SK-N-SH (cell line): ENCODE data around the gene BMP7. TPM values are rescaled to one million over a fixed set of nuclear protein-coding genes. Genes with fewer than 3 reads are reported as not detected.

Source experiments
- CTCF ChIA-PET: fragments of 300-600, 350-600 bp; formaldehyde crosslinking; extraction: SDS; loops from one replicate; lab custom pipeline; 2021; lab: Yijun Ruan, JAX
- POLR2A ChIA-PET: fragments of 350-600 bp; sonication (Branson Sonifier 250); formaldehyde crosslinking; extraction: SDS; loops from one replicate; lab custom pipeline; 2020; ENCODE audit warnings: antibody characterized with exemption, inconsistent platforms; lab: Yijun Ruan, JAX
- DNase-seq: peaks from one replicate; pipeline ENCODE4 v3.0.0; 2012
- H2AFZ ChIP-seq: fragments of 200-600 bp; sonication (generic); 2 replicates; pipeline ENCODE4 v1.8.1; 2016; ENCODE audit warnings: antibody characterized with exemption, mild to moderate bottlenecking, low read depth
- H3F3A ChIP-seq: fragments of 200-600 bp; sonication (generic); replicated peaks from 2 replicates; pipeline ENCODE3; 2016; ENCODE audit warnings: antibody characterized with exemption, mild to moderate bottlenecking; ENCODE audit not compliant: insufficient read depth
- H3K27ac ChIP-seq, 2 experiments: fragments of 200-500 bp in 1 of 2; fragments of 200-600 bp in 1 of 2; sonication (Bioruptor generic) in 1 of 2; sonication (generic), shearing (Covaris generic) in 1 of 2; 2 replicates each; pipeline versions ENCODE4 v1.5.1 to v1.6.1; 2014 to 2016; ENCODE audit warnings: low read depth in 2 of 2, inconsistent platforms in 1 of 2, low read length in 1 of 2, mild to moderate bottlenecking in 1 of 2, mixed read lengths in 1 of 2
- H3K27me3 ChIP-seq: fragments of 200-600 bp; sonication (generic), shearing (Covaris generic); 2 replicates; pipeline ENCODE4 v1.6.1; 2016; ENCODE audit warnings: mixed run types; ENCODE audit not compliant: insufficient read depth
- H3K36me3 ChIP-seq, 2 experiments: fragments of 200-500 bp in 1 of 2; fragments of 200-600 bp in 1 of 2; sonication (Bioruptor generic) in 1 of 2; sonication (generic) in 1 of 2; replicated peaks in 1 of 2; 2 replicates each; pipeline versions ENCODE3 to v1.5.1; 2014 to 2016; ENCODE audit warnings: low read length in 1 of 2, mild to moderate bottlenecking in 1 of 2; ENCODE audit not compliant: insufficient read depth in 2 of 2, control insufficient read depth in 1 of 2
- H3K4me1 ChIP-seq, 2 experiments: fragments of 200-500 bp in 1 of 2; fragments of 200-600 bp in 1 of 2; sonication (Bioruptor generic) in 1 of 2; sonication (generic), shearing (Covaris generic) in 1 of 2; 2 replicates each; pipeline versions ENCODE4 v1.5.1 to v1.6.1; 2014 to 2016; ENCODE audit warnings: low read depth in 1 of 2, low read length in 1 of 2, mixed run types in 1 of 2; ENCODE audit not compliant: insufficient read depth in 2 of 2, control insufficient read depth in 1 of 2
- H3K4me2 ChIP-seq: fragments of 200-600 bp; sonication (generic), shearing (Covaris generic); 2 replicates; pipeline ENCODE4 v1.6.1; 2017; ENCODE audit warnings: mixed run types
- H3K4me3 ChIP-seq, 2 experiments: fragments of 200-500 bp in 1 of 2; fragments of 200-600 bp in 1 of 2; sonication (Bioruptor generic) in 1 of 2; sonication (generic), shearing (Covaris generic) in 1 of 2; 2 replicates each; pipeline versions ENCODE4 v1.5.1 to v1.8.1; 2014 to 2016; ENCODE audit warnings: low read depth in 2 of 2, inconsistent platforms in 1 of 2, low read length in 1 of 2, mild to moderate bottlenecking in 1 of 2, mixed read lengths in 1 of 2, moderate library complexity in 1 of 2
- H3K79me2 ChIP-seq: fragments of 200-600 bp; sonication (generic); 2 replicates; pipeline ENCODE4 v1.8.1; 2017; ENCODE audit warnings: mild to moderate bottlenecking; ENCODE audit not compliant: insufficient read depth
- H3K9ac ChIP-seq: fragments of 200-600 bp; sonication (generic); 2 replicates; pipeline ENCODE4 v1.6.1; 2017; ENCODE audit warnings: mixed run types
- H3K9me2 ChIP-seq: fragments of 200-600 bp; sonication (generic); 2 replicates; pipeline ENCODE4 v1.6.1; 2017; ENCODE audit warnings: mixed run types
- H3K9me3 ChIP-seq: fragments of 200-600 bp; sonication (generic); 2 replicates; pipeline ENCODE4 v1.6.1; 2017; ENCODE audit warnings: mixed run types, mild to moderate bottlenecking, moderate library complexity
- H4K20me1 ChIP-seq: fragments of 200-600 bp; sonication (generic); 2 replicates; pipeline ENCODE4 v1.6.1; 2017; ENCODE audit warnings: mild to moderate bottlenecking, mixed run types; ENCODE audit not compliant: insufficient read depth
- CHD2 ChIP-seq: fragments of 150-350 bp; IDR thresholded peaks from 2 replicates; pipeline ENCODE4 v1.6.1; 2018; ENCODE audit warnings: low read length; ENCODE audit not compliant: partially characterized antibody
- CTCF ChIP-seq: fragments of 200-600 bp; sonication (generic); IDR thresholded peaks from 2 replicates; pipeline ENCODE4 v1.6.1; 2017; ENCODE audit warnings: antibody characterized with exemption, mild to moderate bottlenecking, moderate library complexity
- ELF1 ChIP-seq: IDR thresholded peaks from 2 replicates; pipeline ENCODE4 v1.4.0; 2012
- EZH2phosphoT487 ChIP-seq: fragments of 200-600 bp; sonication (generic); IDR thresholded peaks from 2 replicates; pipeline ENCODE4 v1.6.1; 2017; ENCODE audit warnings: low read depth, mixed run types, mild to moderate bottlenecking, antibody characterized with exemption, moderate library complexity, borderline replicate concordance
- FOXJ3 ChIP-seq: sonication (generic); formaldehyde crosslinking; IDR thresholded peaks from 2 replicates; pipeline ENCODE4 v1.5.1; 2020; ENCODE audit warnings: mild to moderate bottlenecking, missing genetic modification reagents
- FOXM1 ChIP-seq: IDR thresholded peaks from 2 replicates; pipeline ENCODE4 v1.4.0; 2012; ENCODE audit warnings: low read depth, mild to moderate bottlenecking
- GABPA ChIP-seq: IDR thresholded peaks from 2 replicates; pipeline ENCODE4 v1.4.0; 2012; ENCODE audit warnings: low read depth, mild to moderate bottlenecking
- GATA2 ChIP-seq: sonication (generic); formaldehyde crosslinking; IDR thresholded peaks from 2 replicates; pipeline ENCODE4 v1.5.0; 2020; ENCODE audit warnings: mild to moderate bottlenecking, missing genetic modification reagents
- IRF3 ChIP-seq: fragments of 150-350 bp; IDR thresholded peaks from 2 replicates; pipeline ENCODE4 v1.6.1; 2016; ENCODE audit warnings: mild to moderate bottlenecking, low read depth, low read length
- MAX ChIP-seq: IDR thresholded peaks from 2 replicates; pipeline ENCODE4 v1.4.0; 2012; ENCODE audit warnings: low read depth
- MXI1 ChIP-seq: IDR thresholded peaks from 2 replicates; pipeline ENCODE4 v1.6.1; 2012; ENCODE audit warnings: mild to moderate bottlenecking, low read depth, low read length, improper control_type of control experiment
- POLR2AphosphoS5 ChIP-seq: IDR thresholded peaks from 2 replicates; pipeline ENCODE4 v1.6.1; 2012; ENCODE audit warnings: low read depth, low read length
- RAD21 ChIP-seq: IDR thresholded peaks from 2 replicates; pipeline ENCODE4 v1.6.1; 2012; ENCODE audit warnings: mild to moderate bottlenecking, low read length
- REST ChIP-seq: IDR thresholded peaks from 2 replicates; pipeline ENCODE4 v1.6.1; 2012; ENCODE audit warnings: mild to moderate bottlenecking, low read depth, low read length, moderate library complexity
- RFX5 ChIP-seq: IDR thresholded peaks from 2 replicates; pipeline ENCODE4 v1.6.1; 2012; ENCODE audit warnings: mild to moderate bottlenecking, improper control_type of control experiment, low read length
- SIN3A ChIP-seq: IDR thresholded peaks from 2 replicates; pipeline ENCODE4 v1.6.1; 2012; ENCODE audit warnings: low read depth, mild to moderate bottlenecking, low read length, moderate library complexity, borderline replicate concordance
- TAF1 ChIP-seq: IDR thresholded peaks from 2 replicates; pipeline ENCODE4 v1.6.1; 2012; ENCODE audit warnings: low read depth, mild to moderate bottlenecking, low read length, moderate library complexity, borderline replicate concordance
- TCF12 ChIP-seq: IDR thresholded peaks from 2 replicates; pipeline ENCODE4 v1.4.0; 2012
- TEAD4 ChIP-seq: IDR thresholded peaks from 2 replicates; pipeline ENCODE4 v1.4.0; 2012; ENCODE audit warnings: mild to moderate bottlenecking, borderline replicate concordance; ENCODE audit not compliant: insufficient read depth
- USF2 ChIP-seq: fragments of 150-350 bp; IDR thresholded peaks from 2 replicates; pipeline ENCODE4 v1.6.1; 2017; ENCODE audit warnings: antibody characterized with exemption, low read length, low read depth, borderline replicate concordance
- WGBS: methylation state at CpG from one replicate; pipeline ENCODE4 v1.1.6; 2017; ENCODE audit warnings: low lambda C conversion rate; 5-methylcytosine and 5-hydroxymethylcytosine counted together
- polyA plus RNA-seq, 3 experiments: library from polyadenylated mRNA; depleted of rRNA; stranded (reverse); fragments of >200 nt; gene quantifications; 2 replicates each; pipeline ENCODE4 v1.2.3, GENCODE V29; 2012

Gene BMP7
- polyA plus RNA-seq, 1 of the 3 experiments (the other 2 are of a cell fraction): not detected

- TF ChIP-seq TEAD4: no peak
- no peaks in the 10 kb centered on the region for H3K36me3 ChIP-seq
- peaks cover 0 to 6% of the 10 kb centered on the region in 2 experiments; a peak in 1 of 4 replicates for H3K4me1 ChIP-seq
- H3K27ac ChIP-seq: no peak overlapping the region
- H3K79me2 ChIP-seq: no peaks in the 10 kb centered on the region
- no peaks in the 10 kb centered on the region for H3K9me3 ChIP-seq
- H3K4me2 ChIP-seq: no peak overlapping the region
- no peak for DNase-seq
- CTCF ChIA-PET: interaction anchor here (0.9 to 2.3 kb wide), 3 partner anchors 16 to 223 kb away, joined by 3 to 5 read pairs (median 4); partner anchors contain the start of gene SPO11
- H3K27me3 ChIP-seq: no peaks in the 10 kb centered on the region
- no peaks in the 10 kb centered on the region for H3F3A ChIP-seq
- no peak overlapping the region for H3K4me3 ChIP-seq
- H3K9ac ChIP-seq: no peak overlapping the region
- POLR2A ChIA-PET: no interaction called here
- no peaks in the 10 kb centered on the region for H4K20me1 ChIP-seq
- H3K9me2 ChIP-seq: no peaks in the 10 kb centered on the region
- WGBS: 2% methylated on average over 5 of the region's 5 CpGs
- no peak overlapping the region for H2AFZ ChIP-seq
Observed at GRCh38 chr20:57313230-57313629, 46.8 kb upstream of the BMP7 start.

GRCh38 chr20:57312138-57312537, 45.7 kb upstream of the BMP7 start:
- H3F3A ChIP-seq: no peaks in the 10 kb centered on the region
- no peaks in the 10 kb centered on the region for H3K9me3 ChIP-seq
- H3K36me3 ChIP-seq: no peaks in the 10 kb centered on the region
- DNase-seq: no peak
- ChIA-PET CTCF (no interaction called here), POLR2A (no interaction called here)
- H3K4me1 ChIP-seq: peaks cover 0 to 6% of the 10 kb centered on the region in 2 experiments; a peak in 1 of 4 replicates
- no peak overlapping the region for H3K4me3 ChIP-seq
- no peak overlapping the region for H3K9ac ChIP-seq
- H3K27me3 ChIP-seq: no peaks in the 10 kb centered on the region
- no peaks in the 10 kb centered on the region for H3K9me2 ChIP-seq
- H4K20me1 ChIP-seq: no peaks in the 10 kb centered on the region
- 42% methylated on average over 6 of the region's 6 CpGs for WGBS
- H2AFZ ChIP-seq: no peak overlapping the region
- no peak for TF ChIP-seq RFX5
- no peak for TF ChIP-seq FOXM1
- no peak for TF ChIP-seq RAD21
- TF ChIP-seq CTCF: no peak
- no peak for TF ChIP-seq GABPA
- TF ChIP-seq CHD2: no peak
- TF ChIP-seq IRF3: no peak
- TF ChIP-seq MXI1: no peak
- no peak for TF ChIP-seq TEAD4
- TF ChIP-seq TCF12: no peak
- no peak for TF ChIP-seq POLR2AphosphoS5
- TF ChIP-seq TAF1: no peak
- no peak for TF ChIP-seq MAX
- no peak for TF ChIP-seq SIN3A
- no peak for TF ChIP-seq GATA2 (CRISPR knock-in tag)
- no peak for TF ChIP-seq ELF1
- TF ChIP-seq FOXJ3 (CRISPR knock-in tag): no peak
- TF ChIP-seq REST: no peak
- TF ChIP-seq EZH2phosphoT487: no peak
- TF ChIP-seq USF2: no peak
- no peaks in the 10 kb centered on the region for H3K79me2 ChIP-seq
- H3K27ac ChIP-seq: no peak overlapping the region
- no peak overlapping the region for H3K4me2 ChIP-seq
